ENCODE data around the gene FIBIN.
"Not testable (repeated sequence)": the region's sequence is repeated elsewhere in the genome, so short reads cannot be mapped to it uniquely, and the experiment has no call there.

FIBIN gene

GRCh38 chr11:26960281-26960680 is 33.6 kb upstream of the FIBIN start:
- no peak for DNase-seq (ENCODE audit: extremely low read depth, low read depth)
- TF ChIP-seq CTCF (IDR thresholded peaks at IDR 0.05; ENCODE audit: low read depth, low read length, missing control alignments): no peak
- H3K4me3 ChIP-seq (replicated peaks; ENCODE audit: low read depth, low read length): no peak overlapping the region

GRCh38 chr11:26963764-26964163 is 30.1 kb upstream of the FIBIN start:
- TF ChIP-seq CTCF (IDR thresholded peaks at IDR 0.05; ENCODE audit: low read depth, low read length, missing control alignments): no peak
- no peak overlapping the region for H3K4me3 ChIP-seq (replicated peaks; ENCODE audit: low read depth, low read length)
- DNase-seq (ENCODE audit: extremely low read depth, low read depth): no peak

GRCh38 chr11:26964339-26964738 is 29.6 kb upstream of the FIBIN start:
- H3K4me3 ChIP-seq (replicated peaks; ENCODE audit: low read depth, low read length): no peak overlapping the region
- no peak for TF ChIP-seq CTCF (IDR thresholded peaks at IDR 0.05; ENCODE audit: low read depth, low read length, missing control alignments)
- DNase-seq (ENCODE audit: extremely low read depth, low read depth): no peak

- H3K4me3 ChIP-seq (replicated peaks; ENCODE audit: low read depth, low read length); DNase-seq (ENCODE audit: extremely low read depth, low read depth): not testable (repeated sequence)
Observed at GRCh38 chr11:26964847-26965485, 28.9 kb upstream of the FIBIN start.

- no peak for TF ChIP-seq CTCF (IDR thresholded peaks at IDR 0.05; ENCODE audit: low read depth, low read length, missing control alignments)
- no peak for DNase-seq (ENCODE audit: extremely low read depth, low read depth)
- no peak overlapping the region for H3K4me3 ChIP-seq (replicated peaks; ENCODE audit: low read depth, low read length)
Observed at GRCh38 chr11:26971961-26972360, 22.0 kb upstream of the FIBIN start.

GRCh38 chr11:26974069-26974783 is 19.7 kb upstream of the FIBIN start:
- no peak overlapping the region for H3K4me3 ChIP-seq (replicated peaks; ENCODE audit: low read depth, low read length)
- DNase-seq (ENCODE audit: extremely low read depth, low read depth): peak; percentile 56
- no peak for TF ChIP-seq CTCF (IDR thresholded peaks at IDR 0.05; ENCODE audit: low read depth, low read length, missing control alignments)

- no peak overlapping the region for H3K4me3 ChIP-seq (replicated peaks; ENCODE audit: low read depth, low read length)
- no peak for TF ChIP-seq CTCF (IDR thresholded peaks at IDR 0.05; ENCODE audit: low read depth, low read length, missing control alignments)
- no peak for DNase-seq (ENCODE audit: extremely low read depth, low read depth)
Observed at GRCh38 chr11:26974996-26975395, 18.9 kb upstream of the FIBIN start.

All from HFF-Myc (cell line).